GM19324 (cell line): ENCODE data around the gene NIPBL.
"Not testable (repeated sequence)": the region's sequence is repeated elsewhere in the genome, so short reads cannot be mapped to it uniquely, and the experiment has no call there.

Experiments
- ATAC-seq: cut with Tn5 transposase; IDR thresholded peaks from one replicate; pipeline ENCODE4 v1.9.1; 2021; ENCODE audit warnings: mild to moderate bottlenecking, moderate library complexity; ENCODE audit not compliant: unreplicated experiment, low FRiP score

The NIPBL gene, protein sequence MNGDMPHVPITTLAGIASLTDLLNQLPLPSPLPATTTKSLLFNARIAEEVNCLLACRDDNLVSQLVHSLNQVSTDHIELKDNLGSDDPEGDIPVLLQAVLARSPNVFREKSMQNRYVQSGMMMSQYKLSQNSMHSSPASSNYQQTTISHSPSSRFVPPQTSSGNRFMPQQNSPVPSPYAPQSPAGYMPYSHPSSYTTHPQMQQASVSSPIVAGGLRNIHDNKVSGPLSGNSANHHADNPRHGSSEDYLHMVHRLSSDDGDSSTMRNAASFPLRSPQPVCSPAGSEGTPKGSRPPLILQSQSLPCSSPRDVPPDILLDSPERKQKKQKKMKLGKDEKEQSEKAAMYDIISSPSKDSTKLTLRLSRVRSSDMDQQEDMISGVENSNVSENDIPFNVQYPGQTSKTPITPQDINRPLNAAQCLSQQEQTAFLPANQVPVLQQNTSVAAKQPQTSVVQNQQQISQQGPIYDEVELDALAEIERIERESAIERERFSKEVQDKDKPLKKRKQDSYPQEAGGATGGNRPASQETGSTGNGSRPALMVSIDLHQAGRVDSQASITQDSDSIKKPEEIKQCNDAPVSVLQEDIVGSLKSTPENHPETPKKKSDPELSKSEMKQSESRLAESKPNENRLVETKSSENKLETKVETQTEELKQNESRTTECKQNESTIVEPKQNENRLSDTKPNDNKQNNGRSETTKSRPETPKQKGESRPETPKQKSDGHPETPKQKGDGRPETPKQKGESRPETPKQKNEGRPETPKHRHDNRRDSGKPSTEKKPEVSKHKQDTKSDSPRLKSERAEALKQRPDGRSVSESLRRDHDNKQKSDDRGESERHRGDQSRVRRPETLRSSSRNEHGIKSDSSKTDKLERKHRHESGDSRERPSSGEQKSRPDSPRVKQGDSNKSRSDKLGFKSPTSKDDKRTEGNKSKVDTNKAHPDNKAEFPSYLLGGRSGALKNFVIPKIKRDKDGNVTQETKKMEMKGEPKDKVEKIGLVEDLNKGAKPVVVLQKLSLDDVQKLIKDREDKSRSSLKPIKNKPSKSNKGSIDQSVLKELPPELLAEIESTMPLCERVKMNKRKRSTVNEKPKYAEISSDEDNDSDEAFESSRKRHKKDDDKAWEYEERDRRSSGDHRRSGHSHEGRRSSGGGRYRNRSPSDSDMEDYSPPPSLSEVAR (N-terminal part only)

DNA sequence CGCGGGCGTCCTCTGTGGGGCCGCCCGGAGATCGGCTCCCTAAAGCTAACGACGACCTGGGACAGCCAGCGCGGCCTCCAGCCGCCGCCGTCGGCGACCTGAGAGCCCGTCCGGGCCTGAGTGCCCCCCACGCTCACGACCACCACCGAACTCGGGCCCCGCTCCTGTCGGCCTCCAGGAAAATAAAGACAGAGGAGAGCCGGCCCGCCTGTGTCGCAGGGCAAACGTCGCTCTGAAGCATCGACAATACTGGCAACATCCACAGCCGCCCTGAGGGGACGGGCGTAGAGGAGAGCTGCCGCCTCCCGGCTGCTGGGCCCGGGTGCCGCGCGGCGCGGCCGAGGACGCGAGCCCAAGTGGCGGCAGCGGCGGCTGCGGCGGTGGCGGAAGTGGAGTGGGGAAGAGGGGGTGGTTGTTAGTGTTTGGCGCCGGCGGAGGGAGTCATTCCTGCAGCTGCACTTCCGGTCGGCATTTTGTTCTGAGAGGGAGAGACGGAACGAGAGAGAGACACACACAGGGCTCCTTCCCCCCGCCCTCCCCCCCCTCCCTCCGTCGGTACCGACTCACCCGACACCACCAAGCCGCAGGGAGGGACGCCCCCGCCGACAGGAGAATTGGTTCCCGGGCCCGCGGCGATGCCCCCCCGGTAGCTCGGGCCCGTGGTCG, at the start of gene NIPBL:
Gene NIPBL, plus strand, starts transcription at position 471 of the 666 bp plus-strand sequence. CDS start 76,928 bp downstream, outside the sequence.
- ATAC-seq: peak; percentile 69

DNA sequence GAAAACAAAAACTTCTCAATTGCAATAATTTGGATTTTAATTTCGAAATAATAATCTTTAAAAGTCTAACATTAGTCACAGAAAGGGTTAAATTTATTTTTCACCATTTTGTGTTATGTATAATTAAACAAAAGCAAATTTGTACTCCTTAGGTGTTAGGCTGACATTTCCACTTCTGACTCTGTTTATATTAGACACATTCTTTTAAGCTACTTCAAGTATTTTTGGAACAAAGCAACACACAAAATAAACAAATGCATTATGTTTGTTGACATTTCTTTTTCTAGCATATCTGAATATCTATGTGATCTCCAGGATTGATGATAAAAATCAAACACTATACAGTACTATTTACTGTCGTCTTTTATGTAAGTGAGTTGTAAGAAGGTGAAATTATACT, 44.3 kb upstream of the NIPBL start:
- ATAC-seq: no peak

DNA sequence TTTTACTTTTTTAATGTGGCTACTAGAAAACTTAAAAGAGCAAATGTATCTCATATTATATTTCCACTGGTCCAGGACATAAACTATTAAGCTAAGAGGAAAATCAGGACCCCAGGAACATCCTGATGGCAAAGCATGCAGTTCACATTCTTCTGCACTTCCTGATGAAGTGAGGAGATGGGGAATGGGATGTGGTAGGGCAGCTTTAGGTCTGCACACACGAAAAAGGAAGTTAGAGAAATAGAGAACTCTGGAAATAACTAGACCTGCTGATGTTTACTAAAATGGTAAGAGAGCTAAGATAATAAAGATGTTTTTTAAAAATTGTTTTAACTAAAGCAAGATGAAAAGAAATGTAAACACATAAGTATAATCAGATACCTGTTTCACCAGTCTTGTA, 39.7 kb upstream of the NIPBL start:
- no peak for ATAC-seq

DNA sequence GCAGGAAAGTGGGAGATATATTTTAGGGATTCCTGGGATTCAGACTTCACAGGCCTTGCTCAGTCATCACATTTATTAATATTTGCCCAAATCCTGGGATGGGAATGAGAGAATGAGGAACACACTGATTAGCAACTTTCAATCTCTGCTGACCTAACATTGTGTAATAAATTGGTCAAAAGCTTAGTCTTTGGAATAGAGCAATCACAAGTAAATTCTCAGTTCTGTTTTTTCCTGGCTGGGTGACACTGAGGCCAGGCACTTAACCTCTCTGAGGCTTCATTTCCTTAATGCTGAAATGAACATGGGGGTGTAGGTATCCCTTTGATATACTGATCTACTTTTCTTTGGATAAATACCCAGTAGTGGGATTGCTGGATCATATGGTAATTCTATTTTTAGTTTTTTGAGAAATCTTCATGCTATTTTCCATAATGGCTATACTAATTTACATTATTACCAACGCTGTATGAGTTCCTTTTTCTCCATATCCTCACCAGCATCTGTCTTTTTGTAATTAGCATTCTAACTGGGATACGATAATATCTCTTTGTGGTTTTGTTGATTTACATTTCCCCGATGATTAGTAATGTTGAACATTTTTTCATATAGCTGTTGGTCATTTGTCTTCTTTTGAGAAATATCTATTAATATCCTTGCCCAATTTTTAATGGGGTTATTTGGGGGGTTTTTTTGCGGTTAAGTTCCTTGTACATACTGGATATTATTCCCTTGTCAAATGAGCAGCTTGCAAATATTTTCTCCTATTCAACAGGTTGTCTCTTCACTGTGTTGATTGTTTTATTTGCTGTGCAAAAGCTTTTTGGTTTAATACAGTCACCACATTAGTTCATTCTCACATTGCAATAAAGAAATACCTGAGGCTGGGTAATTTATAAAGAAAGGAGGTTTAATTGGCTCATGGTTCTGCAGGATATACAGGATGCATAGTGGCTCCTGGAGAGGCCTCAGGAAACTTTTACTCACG, 36.8 kb upstream of the NIPBL start:
- no peak for ATAC-seq

DNA sequence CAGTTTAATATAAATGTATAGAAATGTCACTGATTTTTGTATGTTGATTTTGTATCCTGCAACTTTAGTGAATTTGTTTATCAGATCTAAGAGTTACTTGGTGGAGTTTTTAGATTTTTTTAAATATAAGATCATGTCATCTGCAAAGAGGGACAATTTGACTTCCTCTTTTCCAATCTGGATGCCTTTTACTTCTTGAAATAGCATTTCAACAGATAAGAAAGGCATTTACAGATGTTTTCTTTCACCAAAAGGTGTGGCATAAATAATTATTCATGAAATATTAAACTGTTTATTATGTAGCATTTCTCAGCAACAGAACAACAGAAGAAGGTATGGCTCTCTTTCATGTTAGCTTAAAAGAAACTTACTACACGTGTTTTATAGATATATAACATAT, 34.9 kb upstream of the NIPBL start:
- ATAC-seq: no peak

DNA sequence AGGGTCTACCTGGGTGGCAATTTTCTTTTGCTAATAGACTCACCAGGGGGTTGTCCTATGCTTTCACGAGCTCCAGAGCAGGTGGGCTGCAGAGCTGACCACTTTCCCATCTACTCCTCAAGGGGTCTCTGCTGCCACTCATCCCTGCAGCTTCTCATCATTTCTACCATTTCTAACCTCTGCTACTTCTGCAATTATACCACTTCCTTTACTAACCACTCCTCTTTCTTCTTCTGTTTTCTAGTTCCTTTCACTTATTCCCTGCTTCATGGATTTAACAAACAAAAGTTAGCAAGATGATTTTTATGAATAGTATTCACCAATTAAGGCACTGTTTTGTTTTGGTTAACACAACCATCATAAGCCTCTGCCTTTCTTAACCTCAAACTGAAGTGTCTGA, 34.5 kb upstream of the NIPBL start:
- no peak for ATAC-seq

DNA sequence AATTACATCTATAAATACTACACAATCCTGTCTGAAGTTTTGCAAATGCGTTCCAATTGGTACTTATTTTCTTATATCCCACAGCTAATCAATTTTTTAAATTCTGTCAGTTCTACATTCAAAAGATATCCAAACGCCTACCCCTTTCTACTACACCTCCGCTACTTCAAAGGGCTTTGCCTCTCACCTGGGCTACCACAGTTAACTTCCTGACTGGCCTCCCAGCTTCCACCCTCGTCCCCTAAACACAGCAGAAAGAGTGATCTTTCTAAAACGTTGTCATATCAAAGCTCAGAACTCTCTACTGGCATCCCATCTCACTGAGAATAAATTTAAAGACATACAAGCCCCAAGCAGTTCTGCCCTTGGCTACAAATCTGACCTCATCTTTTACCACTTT, 32.3 kb upstream of the NIPBL start:
- ATAC-seq: no peak

DNA sequence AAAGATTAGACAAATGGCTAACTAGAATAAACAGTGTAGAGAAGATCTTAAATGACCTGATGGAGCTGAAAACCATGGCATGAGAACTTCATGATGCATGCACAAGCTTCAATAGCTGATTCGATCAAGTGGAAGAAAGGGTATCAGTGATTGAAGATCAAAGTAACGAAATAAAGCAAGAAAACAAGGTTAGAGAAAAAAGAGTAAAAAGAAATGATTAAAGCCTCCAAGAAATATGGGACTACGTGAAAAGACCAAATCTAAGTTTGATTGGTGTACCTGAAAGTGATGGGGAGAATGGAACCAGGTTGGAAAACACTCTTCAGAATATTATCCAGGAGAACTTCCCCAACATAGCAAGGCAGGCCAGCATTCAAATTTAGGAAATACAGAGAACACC, 28.0 kb upstream of the NIPBL start:
- ATAC-seq: not testable (repeated sequence)

DNA sequence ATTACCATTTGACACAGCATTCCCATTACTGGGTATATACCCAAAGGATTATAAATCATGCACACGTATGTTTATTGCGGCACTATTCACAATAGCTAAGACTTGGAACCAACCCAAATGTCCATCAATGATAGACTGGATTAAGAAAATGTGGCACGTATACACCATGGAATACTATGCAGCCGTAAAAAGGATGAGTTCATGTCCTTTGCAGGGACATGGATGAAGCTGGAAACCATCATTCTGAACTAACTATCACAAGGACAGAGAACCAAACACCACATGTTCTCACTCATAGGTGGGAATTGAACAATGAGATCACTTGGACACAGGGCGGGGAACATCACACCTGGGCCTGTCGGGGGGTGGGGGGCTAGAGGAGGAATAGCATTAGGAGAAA, 23.7 kb upstream of the NIPBL start:
- ATAC-seq: not testable (repeated sequence)

DNA sequence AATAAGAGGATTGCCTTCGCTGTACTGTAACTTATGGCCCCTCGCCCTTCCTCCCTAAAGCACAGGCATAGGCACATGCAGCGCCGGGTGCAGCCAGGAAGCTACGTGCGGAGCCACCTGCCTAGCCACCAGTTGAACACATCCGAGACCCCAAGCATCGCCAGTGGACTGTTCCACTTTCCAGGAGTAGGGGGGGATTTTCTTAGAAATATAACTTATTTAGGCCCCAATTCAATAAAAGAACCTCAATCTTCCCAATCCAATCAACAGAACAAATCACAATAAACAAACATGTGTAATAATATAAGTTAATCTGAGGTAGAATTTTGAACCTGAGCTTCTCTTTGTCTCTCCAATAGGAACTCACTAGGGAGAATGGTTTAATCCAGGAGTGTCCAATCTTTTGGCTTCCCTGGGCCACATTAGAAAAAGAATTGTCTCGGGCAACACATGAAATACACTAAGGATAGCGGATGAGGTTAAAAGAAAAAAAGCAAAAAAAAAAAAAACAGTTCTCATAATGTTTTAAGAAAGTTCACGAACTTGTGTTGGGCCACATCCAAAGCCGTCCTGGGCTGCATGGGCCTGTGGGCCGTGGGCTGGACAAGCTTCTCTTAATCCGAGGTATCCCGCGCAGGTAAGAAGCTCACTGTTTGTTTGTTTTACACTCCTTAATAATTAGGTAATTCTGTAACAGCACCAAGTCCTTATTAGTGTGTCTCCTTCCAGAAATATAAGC, 22.0 kb upstream of the NIPBL start:
- ATAC-seq: no peak

DNA sequence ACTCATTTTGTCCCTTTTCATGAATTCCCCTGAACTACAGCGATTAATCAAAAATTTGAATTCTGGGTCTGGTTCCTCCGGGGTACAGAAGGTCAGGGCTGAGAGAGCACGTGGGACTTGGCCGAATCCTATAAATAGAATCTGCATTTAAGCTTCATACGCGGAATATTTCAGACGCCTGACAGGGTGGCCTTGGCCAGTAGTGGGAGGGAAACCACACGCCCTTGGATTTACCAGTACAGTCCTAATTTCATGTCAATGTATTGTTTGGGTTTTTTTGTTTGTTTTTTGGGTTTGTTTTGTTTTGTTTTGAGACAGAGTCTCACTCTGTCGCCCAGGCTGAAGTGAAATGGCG, 21.5 kb upstream of the NIPBL start:
- no peak for ATAC-seq

DNA sequence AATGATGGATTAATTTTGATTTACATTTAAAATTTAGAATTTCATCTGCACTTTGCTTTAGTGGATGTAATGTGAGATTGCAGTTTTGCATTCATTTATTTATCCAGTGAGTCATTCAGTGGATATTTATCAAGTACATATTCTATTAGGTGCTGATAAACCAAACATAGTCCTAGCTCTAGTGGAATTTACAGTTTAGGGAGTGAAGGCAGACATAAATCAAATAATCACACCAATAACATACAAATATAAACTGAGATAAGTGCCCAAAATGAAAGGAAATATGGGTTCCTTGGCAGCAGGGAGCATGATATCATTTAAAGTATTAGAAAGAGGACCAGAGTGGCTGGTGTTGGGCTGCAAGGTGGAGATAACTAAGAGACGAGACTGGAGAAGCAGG, 14.7 kb upstream of the NIPBL start:
- ATAC-seq: no peak

DNA sequence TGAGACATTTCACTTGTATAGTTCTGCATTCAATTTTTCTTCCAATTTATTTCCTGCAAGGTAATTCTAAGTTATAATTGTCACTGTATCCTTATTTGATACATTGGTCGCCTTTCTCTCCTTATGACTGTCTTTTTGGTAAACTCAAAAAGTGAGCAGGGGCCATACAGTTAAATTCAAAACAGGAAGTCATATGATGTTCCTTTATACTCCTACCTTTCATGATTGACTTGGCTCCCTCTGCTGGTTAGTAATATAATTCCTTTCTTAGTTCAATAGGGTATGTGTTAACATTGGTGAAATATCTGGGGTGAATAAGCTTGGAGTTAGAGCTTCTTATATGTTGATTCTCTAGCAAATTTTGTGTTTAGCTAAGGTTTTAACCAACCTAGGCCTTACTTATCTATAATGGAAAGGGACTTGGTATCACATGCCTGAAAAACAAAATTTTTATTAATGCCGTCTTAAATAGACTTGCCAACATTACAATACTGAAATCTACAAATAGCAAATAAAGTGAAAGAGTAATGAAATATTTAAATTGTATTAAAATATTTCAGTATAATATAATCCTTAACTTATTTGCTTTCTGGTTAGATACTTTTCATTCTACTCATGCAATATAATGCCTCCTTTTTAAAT, 6.0 kb upstream of the NIPBL start:
- ATAC-seq: peak; percentile 58

DNA sequence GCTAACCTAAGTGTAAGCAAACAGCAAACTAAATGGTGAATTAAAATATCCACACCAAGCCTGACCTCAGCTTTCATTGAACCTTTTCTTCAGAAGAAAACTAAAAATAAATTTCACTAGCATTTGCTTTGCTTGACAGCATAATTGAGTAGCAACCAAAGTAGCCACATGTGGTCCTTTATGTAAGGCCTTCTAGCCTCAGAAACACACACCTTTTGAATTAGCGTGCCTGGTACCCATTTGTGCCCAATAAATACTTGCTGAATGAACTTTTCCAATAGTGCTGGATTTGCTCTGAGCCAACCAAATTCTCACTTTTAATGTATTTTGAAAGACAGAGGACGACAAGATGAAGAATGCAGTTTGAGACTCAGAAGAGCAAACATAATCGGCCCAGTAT, 2.1 kb upstream of the NIPBL start:
- no peak for ATAC-seq

DNA sequence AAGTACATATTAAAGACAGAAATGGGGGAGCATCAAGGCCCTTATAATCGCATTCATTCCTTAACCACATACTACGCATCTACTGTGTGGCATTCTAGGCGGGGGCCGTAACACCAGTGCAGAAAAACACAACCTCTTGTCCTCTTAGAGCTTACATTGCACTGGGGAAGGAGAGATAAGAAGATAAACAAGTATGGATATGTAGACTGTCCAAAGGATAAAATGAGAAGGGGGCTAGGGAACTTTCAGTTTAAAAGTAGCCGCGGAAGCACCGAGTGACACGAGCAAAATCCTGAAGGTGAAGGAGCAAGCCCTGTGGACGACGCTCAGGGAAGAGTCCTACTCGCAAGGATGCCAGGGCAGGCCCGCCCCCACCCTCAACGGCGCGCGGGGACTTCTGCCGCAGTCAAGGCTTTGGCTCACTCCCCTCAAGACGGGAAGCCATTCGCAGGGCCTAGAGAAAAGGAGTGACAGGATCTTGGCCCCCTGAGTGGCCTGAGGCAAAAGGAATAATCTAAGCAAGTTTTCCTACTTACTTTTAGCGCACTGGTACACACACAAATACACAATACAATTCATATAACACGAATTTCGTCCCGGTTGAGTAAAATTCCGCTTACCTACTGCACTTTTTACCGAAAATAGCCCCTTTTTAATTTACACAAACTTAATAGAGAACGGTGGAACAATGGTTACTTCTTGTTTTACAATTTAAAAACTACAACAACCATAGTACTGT, 1.3 kb upstream of the NIPBL start:
- no peak for ATAC-seq

DNA sequence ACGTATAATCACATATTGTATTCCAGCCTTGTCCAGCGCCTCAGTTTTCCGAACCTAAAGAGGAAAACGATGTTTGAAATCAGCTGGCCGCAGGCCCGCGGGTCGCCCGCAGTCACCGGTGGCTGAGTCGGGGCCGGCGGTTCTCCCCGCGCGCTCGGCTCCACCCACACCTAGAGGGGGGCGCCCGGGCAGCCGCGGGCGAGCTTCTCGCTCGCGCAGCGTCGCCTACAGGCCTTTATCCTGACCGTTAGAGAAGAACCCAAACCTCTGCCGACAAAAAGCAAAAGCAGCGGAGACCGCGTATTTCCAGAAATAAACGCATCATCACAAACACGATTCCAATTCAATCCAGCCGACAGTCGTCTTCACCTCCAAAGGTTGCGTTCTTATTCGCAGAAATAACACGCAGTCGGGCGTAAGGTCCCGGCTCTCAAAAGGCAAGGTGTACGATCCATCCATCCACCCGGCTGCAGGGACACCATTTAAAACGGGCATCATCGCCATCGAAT, 725 bp upstream of the NIPBL start:
- peak; percentile 73 for ATAC-seq

DNA sequence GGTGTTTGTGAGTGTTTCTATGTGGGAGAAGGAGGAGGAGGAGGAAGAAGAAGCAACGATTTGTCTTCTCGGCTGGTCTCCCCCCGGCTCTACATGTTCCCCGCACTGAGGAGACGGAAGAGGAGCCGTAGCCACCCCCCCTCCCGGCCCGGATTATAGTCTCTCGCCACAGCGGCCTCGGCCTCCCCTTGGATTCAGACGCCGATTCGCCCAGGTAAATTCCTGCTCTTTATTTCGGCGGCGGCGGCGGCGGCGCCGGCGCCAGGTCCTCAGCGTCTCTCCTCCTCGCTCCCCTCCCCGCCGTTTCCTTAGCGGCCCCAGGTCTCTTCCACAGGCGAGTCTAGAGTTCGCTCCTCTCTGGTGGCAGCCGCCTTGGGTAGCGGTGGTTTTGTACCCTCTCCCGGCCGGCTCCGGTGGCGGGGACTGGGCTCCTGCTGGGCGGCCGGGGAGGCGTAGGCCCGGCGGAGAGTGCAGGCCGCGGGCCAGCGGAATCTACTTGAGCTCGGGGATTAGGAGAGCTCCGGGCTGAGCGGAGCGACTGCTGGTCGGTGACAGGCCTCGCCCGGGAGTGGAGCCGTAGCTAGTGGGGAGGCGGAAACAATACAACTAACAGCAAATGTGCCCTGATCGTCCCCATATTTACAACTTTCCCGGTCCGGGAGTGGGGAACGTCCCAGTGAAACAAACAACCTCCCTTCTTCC, 547 bp downstream of the NIPBL start:
- peak; percentile 29 for ATAC-seq
